Cerebellar cortex (tissue), 1 donor: ENCODE data around the gene CNBP.
"Not testable (repeated sequence)": the region's sequence is repeated elsewhere in the genome, so short reads cannot be mapped to it uniquely, and the experiment has no call there.

Experiments used
- DNase-seq: peaks from one replicate; pipeline ENCODE4 v3.0.0-alpha.2; 2015; ENCODE audit warnings: low spot score

Gene CNBP

DNA sequence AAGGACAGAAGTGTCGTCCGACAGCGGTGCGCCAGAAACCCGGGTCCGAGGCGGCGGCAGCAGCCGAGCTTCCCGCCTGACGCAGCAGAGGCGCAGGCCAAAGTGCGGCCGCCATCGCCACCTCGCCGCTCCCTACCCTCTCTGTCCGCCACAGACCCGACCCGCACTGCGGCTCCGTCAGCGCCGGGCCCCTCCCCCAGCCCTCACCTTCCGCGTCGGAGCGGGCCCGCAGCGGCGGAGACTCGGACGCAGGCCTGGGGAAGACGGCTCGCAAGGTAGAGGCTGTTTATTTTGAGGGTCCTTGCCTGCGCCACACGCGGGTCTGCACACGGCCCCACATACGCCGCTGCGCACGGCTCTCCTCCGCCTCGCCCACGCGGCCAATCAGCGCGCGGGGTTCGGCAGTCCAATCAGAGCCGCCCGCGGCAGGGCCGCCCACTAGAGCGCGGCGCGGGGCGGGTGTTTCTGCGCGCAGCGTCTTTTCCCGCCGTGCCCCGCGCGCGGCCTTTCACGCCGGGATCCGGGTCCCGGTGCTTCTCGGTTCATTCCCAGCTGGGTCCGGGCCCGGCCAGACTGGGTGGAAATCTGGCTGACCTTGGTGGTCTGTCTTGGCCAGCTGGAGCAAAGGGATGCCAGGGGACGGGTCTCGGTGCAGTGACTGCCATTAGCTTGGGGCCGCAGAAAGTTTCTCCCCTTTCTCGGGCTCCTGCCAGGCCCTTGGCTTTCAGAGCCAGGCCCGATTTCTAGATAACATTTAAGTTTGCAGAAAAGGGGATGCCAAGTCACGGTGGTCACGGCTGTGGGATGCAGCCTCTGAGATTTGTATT is at the start of gene CNBP:
CNBP (minus strand) TSS at position 328 of the 827 bp plus-strand sequence. CDS start 12,139 bp downstream, outside the sequence.
- peak; percentile 93 for DNase-seq

DNA sequence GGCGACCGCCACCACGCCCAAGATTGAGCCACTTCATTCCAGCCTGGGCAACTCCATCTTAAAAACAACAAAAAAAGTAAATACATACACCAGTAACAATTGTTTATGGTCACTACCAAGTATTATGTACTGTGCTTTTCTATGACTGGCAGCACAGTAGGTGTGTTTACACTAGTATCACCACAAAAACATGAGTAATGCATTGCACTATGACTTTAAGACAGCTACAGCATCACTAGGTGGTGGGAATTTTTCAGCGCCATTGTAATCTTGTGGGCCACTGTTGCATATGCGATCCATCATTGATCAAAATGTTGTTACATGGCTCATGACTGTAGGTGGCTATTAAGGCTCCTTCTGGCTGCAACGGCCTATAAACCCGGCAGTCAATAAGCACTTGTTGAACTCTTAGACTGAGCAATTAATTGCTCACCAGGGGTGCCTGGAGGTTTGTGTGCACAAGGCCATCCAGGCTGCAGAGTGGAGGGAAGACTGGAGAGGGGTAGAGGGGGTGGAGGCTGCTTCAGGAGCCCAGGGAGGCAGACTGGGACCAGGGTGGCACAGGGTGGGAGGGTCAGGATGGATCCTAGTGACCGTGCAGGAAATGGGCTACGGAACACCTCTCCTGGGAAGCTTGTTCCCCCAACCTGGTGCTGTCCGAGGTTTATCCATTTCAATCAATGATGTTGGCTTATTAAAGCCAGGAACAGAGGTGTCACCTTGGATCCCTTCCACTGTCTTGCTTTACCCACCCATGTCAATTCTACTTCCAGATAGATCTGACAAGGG is 47.8 kb upstream of the CNBP start:
- DNase-seq: no peak

DNA sequence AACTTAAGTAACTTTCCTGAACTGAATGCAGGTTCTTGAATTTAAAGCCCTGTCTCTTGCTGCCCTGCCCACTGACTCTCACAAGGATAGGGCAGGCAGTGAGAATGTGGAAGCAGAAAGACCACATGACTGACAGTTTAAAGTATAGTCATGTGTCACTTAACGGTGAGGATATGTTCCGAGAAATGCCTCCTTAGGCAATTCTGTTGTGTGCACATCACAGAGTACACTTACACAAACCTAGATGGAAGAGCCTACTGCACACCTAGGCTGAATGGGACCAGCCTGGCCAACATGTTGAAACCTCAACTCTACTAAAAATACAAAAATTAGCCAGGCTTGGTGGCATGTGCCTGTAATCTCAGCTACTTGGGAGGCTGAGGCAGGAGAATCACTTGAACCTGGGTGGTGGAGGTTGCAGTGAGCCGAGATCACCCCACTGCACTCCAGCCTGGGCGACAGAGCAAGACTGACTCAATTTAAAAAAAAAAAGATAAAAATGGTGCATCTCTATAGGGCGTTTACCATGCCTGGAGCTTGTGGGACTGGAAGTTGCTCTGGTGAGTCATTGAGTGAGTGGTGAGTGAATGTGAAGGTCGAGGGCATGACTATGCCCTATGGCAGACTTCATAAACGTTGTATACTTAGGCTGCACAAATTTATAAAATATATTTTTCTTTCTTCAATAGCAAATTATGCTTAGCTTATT is 46.8 kb upstream of the CNBP start:
- DNase-seq: no peak

DNA sequence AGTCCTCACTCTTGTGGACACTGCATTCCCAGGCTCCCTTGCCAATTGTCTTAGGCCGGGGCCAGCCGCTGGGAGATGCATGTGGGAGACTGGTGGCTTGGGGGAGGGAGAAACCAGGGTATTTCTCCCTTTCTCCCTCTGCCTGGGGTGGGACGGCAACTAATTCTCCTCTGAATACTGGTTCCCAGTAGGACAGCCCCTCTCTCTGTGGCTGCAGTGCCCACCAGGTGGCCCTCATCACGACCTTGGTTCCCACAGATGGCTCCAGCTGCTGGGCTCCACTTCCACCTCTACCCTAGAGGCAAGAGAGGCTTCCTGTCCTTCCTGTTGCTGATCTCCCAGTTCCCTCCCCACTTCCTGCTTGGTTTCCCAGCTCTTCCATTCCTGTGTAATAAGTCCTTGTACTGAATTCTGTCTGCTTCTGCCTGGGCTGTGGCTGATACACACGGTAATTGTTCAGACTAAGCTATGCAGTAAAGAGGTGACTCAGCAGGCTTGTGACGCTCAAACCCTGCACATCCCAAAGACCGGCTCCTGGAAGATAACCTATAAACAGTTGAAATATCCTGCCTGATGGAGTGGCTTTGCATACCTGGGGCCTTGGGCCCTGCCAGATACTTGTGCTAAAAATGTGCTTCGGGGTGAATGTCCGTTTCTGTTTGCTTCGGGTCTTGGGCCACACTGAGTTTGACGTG is 45.3 kb upstream of the CNBP start:
- DNase-seq: no peak

- DNase-seq: peak; percentile 94
Observed at GRCh38 chr3:129226374-129226773, 42.7 kb upstream of the CNBP start.

DNA sequence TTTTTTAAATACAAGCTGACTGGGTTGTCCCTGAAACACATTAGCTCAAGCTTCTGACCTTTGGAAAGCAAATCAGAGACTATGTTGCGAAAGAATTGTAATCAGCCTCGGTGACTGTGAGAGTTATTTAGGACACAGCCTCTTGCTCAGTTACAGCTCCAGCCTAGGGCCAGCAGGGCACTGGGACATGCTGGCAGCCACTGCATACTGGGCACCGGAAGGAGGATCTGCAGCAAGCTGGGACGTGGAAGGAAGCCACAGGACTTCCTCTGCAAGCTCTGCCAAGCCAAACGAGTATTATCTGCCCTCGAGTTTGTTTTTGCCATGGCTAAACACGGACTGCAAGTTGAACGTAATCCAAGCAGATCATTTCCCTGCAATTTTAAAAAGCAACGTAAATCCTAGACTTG is 41.3 kb upstream of the CNBP start:
- DNase-seq: peak; percentile 97

- not testable (repeated sequence) for DNase-seq
Observed at GRCh38 chr3:129224387-129224786, 40.7 kb upstream of the CNBP start.

DNA sequence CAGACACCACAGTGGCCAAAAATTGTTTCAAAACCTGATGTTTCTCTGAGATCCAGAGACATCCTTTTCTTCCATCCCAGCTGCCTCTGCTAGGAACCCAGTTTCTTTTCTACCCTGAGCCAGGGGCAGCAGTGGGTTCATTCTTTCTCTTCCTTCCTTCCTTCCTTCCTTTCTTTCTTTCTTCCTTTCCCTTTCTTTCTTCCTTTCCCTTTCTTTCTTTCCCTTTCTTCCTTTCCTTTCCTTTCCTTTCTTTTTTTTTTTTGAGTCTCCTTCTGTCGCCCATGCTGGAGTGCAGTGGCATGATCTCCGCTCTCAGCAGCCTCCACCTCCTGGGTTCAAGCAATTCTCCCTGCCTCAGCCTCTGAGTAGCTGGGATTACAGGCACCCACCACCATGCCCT is 35.0 kb upstream of the CNBP start:
- DNase-seq: no peak

DNA sequence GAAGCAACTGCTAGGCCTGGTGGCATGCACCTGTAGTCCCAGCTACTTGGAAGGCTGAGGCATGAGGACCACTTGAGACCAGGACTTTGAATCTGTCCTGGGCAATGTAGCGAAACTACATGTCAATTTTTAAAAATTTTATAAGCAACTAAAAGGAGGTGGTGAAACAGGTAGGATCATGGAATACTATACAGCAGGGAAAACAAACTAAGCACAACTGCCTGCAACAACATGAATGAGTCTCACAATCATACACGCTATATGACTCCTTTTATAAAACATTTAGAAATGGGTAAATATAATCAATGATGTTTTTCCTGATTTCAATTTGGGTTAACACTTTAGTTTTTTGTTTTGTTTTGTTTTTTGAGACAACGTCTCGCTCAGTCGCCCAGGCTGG is 29.5 kb upstream of the CNBP start:
- no peak for DNase-seq

DNA sequence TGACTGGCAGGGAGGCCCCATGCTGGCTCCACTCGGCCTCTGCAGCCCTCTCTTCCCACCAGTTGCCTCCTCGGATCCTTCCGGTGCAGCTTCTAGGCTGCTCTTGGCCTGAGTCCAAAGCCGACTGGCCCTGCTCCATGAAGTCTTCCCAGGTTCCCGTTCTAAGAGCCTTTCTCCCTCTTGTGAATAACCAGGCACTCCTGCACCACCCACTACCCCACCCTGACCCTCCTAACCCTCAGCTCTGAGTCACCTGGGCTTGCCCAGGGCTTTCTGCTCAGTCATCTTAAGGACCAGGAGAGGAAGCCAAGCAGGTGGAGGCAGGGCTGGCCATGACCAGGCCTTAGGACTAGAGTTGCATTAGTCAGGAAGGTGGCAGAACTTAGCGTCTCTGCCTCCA is 28.1 kb upstream of the CNBP start:
- peak; percentile 32 for DNase-seq

- no peak for DNase-seq
Observed at GRCh38 chr3:129211345-129211744, 27.6 kb upstream of the CNBP start.

- DNase-seq: peak; percentile 7
Observed at GRCh38 chr3:129207479-129207878, 23.8 kb upstream of the CNBP start.

DNA sequence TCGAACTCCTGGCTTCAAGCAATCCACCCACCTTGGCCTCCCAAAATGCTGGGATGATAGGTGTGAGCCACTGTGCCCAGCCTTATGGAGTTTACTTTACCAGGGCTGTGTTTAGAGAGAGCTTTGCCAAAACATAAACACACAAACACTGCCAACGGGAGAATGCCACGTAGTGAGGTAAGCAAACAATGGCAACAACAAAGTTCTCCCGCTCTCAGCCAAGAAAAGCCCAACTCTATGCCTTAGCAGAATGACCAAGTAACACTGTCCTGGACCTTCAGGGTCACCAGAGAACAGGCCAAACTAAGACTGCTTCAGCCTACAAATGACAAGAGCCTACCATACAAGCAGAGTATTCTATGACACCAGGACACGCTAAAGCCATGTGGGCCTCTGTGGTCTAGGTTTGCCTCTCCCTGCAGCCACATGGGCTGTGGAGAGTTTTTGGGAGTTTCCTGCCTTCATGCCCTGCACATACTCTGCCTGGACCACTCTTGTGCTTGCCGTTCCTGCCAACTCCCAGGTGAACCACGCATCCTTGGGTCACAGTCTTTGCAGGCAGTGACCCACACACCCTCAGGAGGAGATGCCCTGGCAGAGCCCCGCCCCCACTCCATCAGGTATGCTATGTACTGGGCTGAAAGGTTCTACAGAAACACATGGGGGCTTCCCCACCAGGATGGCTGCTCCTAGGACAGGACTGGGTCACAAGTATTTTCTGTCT is 21.6 kb upstream of the CNBP start:
- no peak for DNase-seq

GRCh38 chr3:129204473-129204872 is 20.8 kb upstream of the CNBP start:
- no peak for DNase-seq

GRCh38 chr3:129199366-129199765 is 15.7 kb upstream of the CNBP start:
- no peak for DNase-seq

- DNase-seq: no peak
Observed at GRCh38 chr3:129197321-129197720, 13.6 kb upstream of the CNBP start.

- no peak for DNase-seq
Observed at GRCh38 chr3:129196601-129197000, 12.9 kb upstream of the CNBP start.

DNA sequence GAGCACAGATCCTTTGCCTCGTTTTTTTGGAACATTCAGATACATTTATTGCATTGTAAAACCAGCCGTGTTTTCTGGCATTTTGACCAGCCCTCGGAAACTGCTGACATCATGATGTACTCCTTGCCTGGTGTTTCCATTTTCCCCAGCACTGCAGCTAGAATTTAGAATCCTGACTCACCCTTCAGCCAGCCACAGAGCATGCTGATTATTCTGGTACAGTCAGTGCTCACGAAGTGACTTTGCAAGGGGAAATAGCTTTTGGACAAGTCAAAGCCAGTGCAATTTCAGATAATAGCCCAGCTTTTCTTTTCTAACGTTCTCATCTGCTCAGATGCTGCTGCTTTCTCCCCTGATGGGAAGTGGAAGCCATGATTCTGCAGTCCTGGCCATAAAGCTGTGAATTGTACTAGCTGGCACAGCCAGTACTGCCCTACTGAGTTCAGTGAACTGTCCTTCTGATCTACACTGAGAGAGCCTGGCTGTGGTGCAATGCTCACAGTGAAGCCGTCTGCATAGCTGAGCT is 12.1 kb upstream of the CNBP start:
- peak; percentile 93 for DNase-seq

DNA sequence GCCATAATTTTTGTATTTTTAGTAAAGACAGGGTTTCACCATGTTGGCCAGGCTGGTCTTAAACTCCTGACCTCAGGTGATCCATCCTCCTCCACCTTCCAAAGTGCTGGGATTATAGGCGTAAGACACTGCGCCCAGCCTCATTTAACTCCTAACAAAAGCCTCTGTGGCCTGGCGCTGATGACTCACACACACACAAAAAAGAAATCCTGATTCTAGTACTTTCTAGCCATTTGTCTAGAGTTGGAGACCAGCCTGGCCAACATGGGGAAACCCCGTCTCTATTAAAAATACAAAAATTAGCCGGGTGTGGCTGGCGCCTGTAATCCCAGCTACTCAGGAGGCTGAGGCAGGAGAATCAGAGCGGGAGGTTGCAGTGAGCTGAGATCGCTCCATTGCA is 6.1 kb upstream of the CNBP start:
- DNase-seq: not testable (repeated sequence)

- DNase-seq: no peak
Observed at GRCh38 chr3:129187857-129188256, 4.2 kb upstream of the CNBP start.

GRCh38 chr3:129185783-129186182 is 2.1 kb upstream of the CNBP start:
- DNase-seq: no peak
